Osteoblast (primary cell): ENCODE measurements around the gene HTRA3. TPM values are rescaled to one million over a fixed set of nuclear protein-coding genes. Genes with fewer than 3 reads are reported as not detected.

ENCODE experiments used
- DNase-seq: peaks from one replicate; pipeline ENCODE4 v3.0.0; 2011; ENCODE audit warnings: low spot score, mixed read lengths; ENCODE audit not compliant: insufficient read length; ENCODE audit errors: missing footprints
- H2AFZ ChIP-seq: 2 replicates; pipeline ENCODE4 v1.6.0; 2011; ENCODE audit warnings: mild to moderate bottlenecking, low read length
- H3K27ac ChIP-seq: 2 replicates; pipeline ENCODE4 v1.5.1; 2011; ENCODE audit warnings: mild to moderate bottlenecking, low read depth, low read length, moderate library complexity
- H3K27me3 ChIP-seq: 2 replicates; pipeline ENCODE4 v1.6.0; 2012; ENCODE audit warnings: mild to moderate bottlenecking, control low read depth, inconsistent platforms, low read length, moderate library complexity; ENCODE audit not compliant: insufficient read depth
- H3K36me3 ChIP-seq: 2 replicates; pipeline ENCODE4 v1.5.1; 2011; ENCODE audit warnings: mild to moderate bottlenecking, low read length, control low read depth, moderate library complexity; ENCODE audit not compliant: insufficient read depth
- H3K4me1 ChIP-seq: 2 replicates; pipeline ENCODE4 v1.5.1; 2011; ENCODE audit warnings: mild to moderate bottlenecking, low read length, control low read depth, moderate library complexity; ENCODE audit not compliant: insufficient read depth
- H3K4me2 ChIP-seq: 2 replicates; pipeline ENCODE4 v1.6.0; 2011; ENCODE audit warnings: mild to moderate bottlenecking, low read length; ENCODE audit not compliant: insufficient read depth
- H3K4me3 ChIP-seq: fragments of 200-600 bp; sonication (generic); 3 replicates; pipeline ENCODE4 v1.5.1; 2012; ENCODE audit warnings: mild to moderate bottlenecking, low read length, inconsistent platforms; ENCODE audit not compliant: insufficient read depth
- H3K79me2 ChIP-seq: 2 replicates; pipeline ENCODE4 v1.6.0; 2012; ENCODE audit warnings: mild to moderate bottlenecking, low read length, control low read depth, inconsistent platforms; ENCODE audit not compliant: insufficient read depth
- H3K9me3 ChIP-seq: 2 replicates; pipeline ENCODE4 v1.5.1; 2011; ENCODE audit warnings: low read depth, low read length, control low read depth
- H4K20me1 ChIP-seq: 2 replicates; pipeline ENCODE4 v1.6.0; 2012; ENCODE audit warnings: mild to moderate bottlenecking, low read length, control low read depth; ENCODE audit not compliant: insufficient read depth
- CTCF ChIP-seq: IDR thresholded peaks from 2 replicates; pipeline ENCODE4 v1.5.1; 2011; ENCODE audit warnings: mild to moderate bottlenecking, low read depth, low read length, moderate library complexity; ENCODE audit errors: extremely low read depth
- total RNA-seq: library from RNA; depleted of rRNA; stranded (reverse); fragments of >200 nt; gene quantifications from 2 replicates; pipeline ENCODE4 v1.2.3, GENCODE V29; 2012

Gene HTRA3
- total RNA-seq, 1 donor = 4.0 TPM

GRCh38 chr4:8330821-8331574 is 61.4 kb downstream of the HTRA3 start:
- Histone ChIP-seq H3K4me1 (no peaks in the 10 kb centered on the region), H2AFZ (no peak overlapping the region), H3K27ac (no peak overlapping the region), H3K9me3 (no peaks in the 10 kb centered on the region), H3K27me3 (peaks cover 5% of the 10 kb centered on the region), H3K79me2 (no peaks in the 10 kb centered on the region), H3K4me2 (no peak overlapping the region), H3K4me3 (no peak overlapping the region), H3K36me3 (no peaks in the 10 kb centered on the region), H4K20me1 (no peaks in the 10 kb centered on the region)
- DNase-seq = peak; percentile 31
- TF ChIP-seq CTCF = no peak

GRCh38 chr4:8331575-8331955 is 62.0 kb downstream of the HTRA3 start:
- no peaks in the 10 kb centered on the region for H3K79me2 ChIP-seq
- DNase-seq = no peak
- peaks cover 5% of the 10 kb centered on the region for H3K27me3 ChIP-seq
- no peaks in the 10 kb centered on the region for H3K36me3 ChIP-seq
- H3K4me2 ChIP-seq = no peak overlapping the region
- H3K4me3 ChIP-seq = no peak overlapping the region
- no peaks in the 10 kb centered on the region for H3K4me1 ChIP-seq
- no peak overlapping the region for H2AFZ ChIP-seq
- H3K9me3 ChIP-seq = no peaks in the 10 kb centered on the region
- no peak overlapping the region for H3K27ac ChIP-seq
- H4K20me1 ChIP-seq = no peaks in the 10 kb centered on the region
- no peak for TF ChIP-seq CTCF

- H2AFZ ChIP-seq = no peak overlapping the region
- no peaks in the 10 kb centered on the region for H3K36me3 ChIP-seq
- DNase-seq = no peak
- no peak for TF ChIP-seq CTCF
- H4K20me1 ChIP-seq = no peaks in the 10 kb centered on the region
- H3K27me3 ChIP-seq = peaks cover 5% of the 10 kb centered on the region
- no peak overlapping the region for H3K4me3 ChIP-seq
- no peak overlapping the region for H3K4me2 ChIP-seq
- no peak overlapping the region for H3K27ac ChIP-seq
- no peaks in the 10 kb centered on the region for H3K79me2 ChIP-seq
- no peaks in the 10 kb centered on the region for H3K4me1 ChIP-seq
- no peaks in the 10 kb centered on the region for H3K9me3 ChIP-seq
These were observed 62.7 kb downstream of the HTRA3 start for GRCh38 chr4:8332038-8332857.

- Histone ChIP-seq H3K4me2 (no peak overlapping the region), H3K27ac (no peak overlapping the region), H3K79me2 (no peaks in the 10 kb centered on the region), H3K9me3 (no peaks in the 10 kb centered on the region), H3K4me1 (no peaks in the 10 kb centered on the region), H3K36me3 (no peaks in the 10 kb centered on the region), H4K20me1 (no peaks in the 10 kb centered on the region), H3K4me3 (no peak overlapping the region), H3K27me3 (peaks cover 5% of the 10 kb centered on the region), H2AFZ (no peak overlapping the region)
- TF ChIP-seq CTCF = no peak
- DNase-seq = no peak
These were observed 63.4 kb downstream of the HTRA3 start for GRCh38 chr4:8332891-8333331.
